RWPE2 (cell line): ENCODE results near the gene CAMK1D.

Source experiments
- ATAC-seq: fragments of 200-7000 bp; cut with Tn5 transposase; 3 replicates; pipeline ENCODE4 v1.9.1; 2021; ENCODE audit warnings: low read depth
- DNase-seq: peaks from one replicate; pipeline ENCODE4 v3.0.0-alpha.2; 2020; ENCODE audit warnings: low spot score
- H3K27ac ChIP-seq: fragments of 450-650 bp; 2 replicates; pipeline ENCODE4 v1.5.1; 2017; ENCODE audit warnings: mild to moderate bottlenecking; ENCODE audit not compliant: poor library complexity, severe bottlenecking
- H3K27me3 ChIP-seq: fragments of 250-450 bp; sonication (Bioruptor Pico); 2 replicates; pipeline ENCODE4 v1.5.1; 2021; ENCODE audit warnings: mild to moderate bottlenecking, moderate library complexity; ENCODE audit not compliant: insufficient read depth, poor library complexity, severe bottlenecking
- H3K36me3 ChIP-seq: fragments of 250-450 bp; sonication (Bioruptor Pico); 2 replicates; pipeline ENCODE4 v1.5.1; 2020; ENCODE audit warnings: low read depth, mild to moderate bottlenecking, moderate library complexity
- H3K4me1 ChIP-seq: fragments of 250-450 bp; sonication (Bioruptor Pico); 2 replicates; pipeline ENCODE4 v1.5.1; 2021; ENCODE audit warnings: mild to moderate bottlenecking, moderate library complexity; ENCODE audit not compliant: insufficient read depth, poor library complexity, severe bottlenecking
- H3K4me3 ChIP-seq: fragments of 250-450 bp; sonication (Bioruptor Pico); 2 replicates; pipeline ENCODE4 v1.5.1; 2021; ENCODE audit warnings: mild to moderate bottlenecking, moderate library complexity; ENCODE audit not compliant: severe bottlenecking
- H3K9me3 ChIP-seq: fragments of 250-450 bp; sonication (Bioruptor Pico); 2 replicates; pipeline ENCODE4 v1.5.1; 2021; ENCODE audit warnings: mild to moderate bottlenecking, moderate library complexity; ENCODE audit not compliant: severe bottlenecking
- CTCF ChIP-seq: fragments of 450-650 bp; IDR thresholded peaks from one replicate; pipeline ENCODE4 v1.5.1; 2017; ENCODE audit warnings: mild to moderate bottlenecking, moderate library complexity; ENCODE audit not compliant: poor library complexity, severe bottlenecking

The CAMK1D gene

GRCh38 chr10:12822893-12823170, 473.5 kb downstream of the CAMK1D start:
- DNase-seq (no peak), ATAC-seq (no peak)
- no peaks in the 10 kb centered on the region for H3K9me3 ChIP-seq
- H3K27ac ChIP-seq: no peak overlapping the region
- no peak overlapping the region for H3K4me3 ChIP-seq
- no peak for TF ChIP-seq CTCF
- no peaks in the 10 kb centered on the region for H3K36me3 ChIP-seq
- H3K4me1 ChIP-seq: no peaks in the 10 kb centered on the region
- no peaks in the 10 kb centered on the region for H3K27me3 ChIP-seq

- TF ChIP-seq CTCF: no peak
- H3K4me1 ChIP-seq: no peaks in the 10 kb centered on the region
- H3K36me3 ChIP-seq: no peaks in the 10 kb centered on the region
- ATAC-seq (no peak), DNase-seq (no peak)
- no peak overlapping the region for H3K27ac ChIP-seq
- no peaks in the 10 kb centered on the region for H3K9me3 ChIP-seq
- H3K27me3 ChIP-seq: no peaks in the 10 kb centered on the region
- no peak overlapping the region for H3K4me3 ChIP-seq
These were observed 474.0 kb downstream of the CAMK1D start for GRCh38 chr10:12823328-12823727.

GRCh38 chr10:12825260-12825849, 476.0 kb downstream of the CAMK1D start:
- Histone ChIP-seq H3K4me1 (no peaks in the 10 kb centered on the region), H3K9me3 (no peaks in the 10 kb centered on the region), H3K36me3 (no peaks in the 10 kb centered on the region), H3K4me3 (no peak overlapping the region), H3K27ac (no peak overlapping the region), H3K27me3 (no peaks in the 10 kb centered on the region)
- ATAC-seq (no peak), DNase-seq (no peak)
- TF ChIP-seq CTCF: no peak

GRCh38 chr10:12826800-12827372, 477.5 kb downstream of the CAMK1D start:
- H3K4me3 ChIP-seq: no peak overlapping the region
- DNase-seq: no peak
- H3K36me3 ChIP-seq: no peaks in the 10 kb centered on the region
- no peak for ATAC-seq
- H3K27ac ChIP-seq: no peak overlapping the region
- no peaks in the 10 kb centered on the region for H3K4me1 ChIP-seq
- H3K27me3 ChIP-seq: no peaks in the 10 kb centered on the region
- H3K9me3 ChIP-seq: no peaks in the 10 kb centered on the region
- no peak for TF ChIP-seq CTCF

- no peak for DNase-seq
- no peaks in the 10 kb centered on the region for H3K9me3 ChIP-seq
- H3K36me3 ChIP-seq: no peaks in the 10 kb centered on the region
- H3K4me1 ChIP-seq: no peaks in the 10 kb centered on the region
- TF ChIP-seq CTCF: no peak
- no peak overlapping the region for H3K4me3 ChIP-seq
- no peak overlapping the region for H3K27ac ChIP-seq
- ATAC-seq: no peak
- H3K27me3 ChIP-seq: no peaks in the 10 kb centered on the region
These were observed 479.4 kb downstream of the CAMK1D start for GRCh38 chr10:12828736-12829135.
